ENCODE results near the gene FLT1.

Gene FLT1

DNA sequence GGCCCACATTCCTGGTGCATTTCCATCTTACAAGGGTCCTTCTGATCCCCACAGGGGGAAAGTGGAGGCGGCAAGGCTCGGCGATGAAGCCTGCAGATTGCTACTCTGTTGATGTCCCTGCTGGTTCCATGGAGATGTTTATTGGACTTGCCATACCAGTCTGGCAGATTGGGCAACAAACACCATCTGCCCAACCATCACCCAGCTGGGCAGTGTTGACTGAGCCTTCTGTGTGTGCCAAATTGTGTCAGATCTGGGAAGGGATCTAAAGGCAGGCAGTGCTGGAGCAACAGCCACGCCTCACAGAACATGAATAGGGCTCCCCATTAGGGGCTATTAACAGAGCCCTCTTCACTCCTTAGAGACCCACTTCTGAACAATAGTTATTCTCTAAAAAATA lies 35.0 kb downstream of the FLT1 start:
- DNase-seq (ENCODE audit: low read depth) = no peak

- no peak for DNase-seq (ENCODE audit: low read depth)
These were observed 36.3 kb downstream of the FLT1 start for GRCh38 chr13:28458608-28459007.

- DNase-seq (ENCODE audit: low read depth) = no peak
These were observed 36.9 kb downstream of the FLT1 start for GRCh38 chr13:28458051-28458450.

DNA sequence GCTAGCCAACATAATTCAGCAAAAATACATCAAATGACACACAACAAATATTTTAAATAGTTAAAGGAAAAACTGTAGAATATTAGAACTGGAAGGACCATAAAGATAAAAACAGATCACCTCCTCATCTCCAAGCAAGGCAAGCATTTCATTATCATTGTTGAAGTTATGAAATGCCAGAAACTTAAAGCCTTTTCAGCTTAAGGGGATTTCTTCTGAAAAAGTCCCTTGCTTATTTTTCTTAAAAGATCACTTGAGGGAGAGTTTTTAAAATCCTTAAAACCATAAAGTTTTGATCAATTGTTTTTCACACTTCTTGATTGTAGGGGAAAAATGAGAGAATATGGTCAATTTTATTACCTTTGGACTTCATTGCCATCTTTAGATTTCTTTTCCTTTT lies 37.4 kb downstream of the FLT1 start:
- no peak for DNase-seq (ENCODE audit: low read depth)

DNA sequence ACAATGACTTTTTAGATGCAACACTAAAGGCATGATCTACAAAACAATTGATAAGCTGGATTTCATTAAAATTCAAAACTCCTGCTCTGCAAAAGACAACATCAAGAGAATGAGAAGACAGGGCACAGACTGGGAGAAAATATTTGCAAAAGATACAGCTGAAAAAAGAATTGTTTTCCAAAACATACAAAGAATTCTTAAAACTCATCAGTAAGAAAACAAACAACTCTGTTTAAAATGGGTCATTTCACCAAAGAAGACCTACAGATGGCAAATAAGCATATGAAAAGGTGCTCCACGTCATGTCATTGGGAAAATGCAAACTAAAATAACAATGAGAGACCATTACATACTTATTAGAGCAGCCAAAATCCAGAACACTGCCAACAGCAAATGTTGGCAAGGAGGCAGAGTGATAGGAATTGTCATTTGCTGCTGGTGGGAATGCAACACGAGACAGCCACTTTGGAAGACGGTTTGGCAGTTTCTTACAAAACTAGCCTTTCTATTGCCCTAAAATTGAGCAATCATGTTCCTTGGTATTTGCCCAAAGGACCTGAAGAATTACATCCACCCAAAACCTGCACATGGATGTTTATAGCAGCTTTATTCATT lies 39.2 kb downstream of the FLT1 start:
- no peak for DNase-seq (ENCODE audit: low read depth)

GRCh38 chr13:28452755-28453154 lies 42.2 kb downstream of the FLT1 start:
- DNase-seq (ENCODE audit: low read depth) = no peak

GRCh38 chr13:28451482-28452217 lies 43.3 kb downstream of the FLT1 start:
- no peak for DNase-seq (ENCODE audit: low read depth)

GRCh38 chr13:28449826-28450773 lies 44.8 kb downstream of the FLT1 start:
- DNase-seq (ENCODE audit: low read depth) = no peak

GRCh38 chr13:28448651-28449358 lies 46.1 kb downstream of the FLT1 start:
- no peak for DNase-seq (ENCODE audit: low read depth)

DNA sequence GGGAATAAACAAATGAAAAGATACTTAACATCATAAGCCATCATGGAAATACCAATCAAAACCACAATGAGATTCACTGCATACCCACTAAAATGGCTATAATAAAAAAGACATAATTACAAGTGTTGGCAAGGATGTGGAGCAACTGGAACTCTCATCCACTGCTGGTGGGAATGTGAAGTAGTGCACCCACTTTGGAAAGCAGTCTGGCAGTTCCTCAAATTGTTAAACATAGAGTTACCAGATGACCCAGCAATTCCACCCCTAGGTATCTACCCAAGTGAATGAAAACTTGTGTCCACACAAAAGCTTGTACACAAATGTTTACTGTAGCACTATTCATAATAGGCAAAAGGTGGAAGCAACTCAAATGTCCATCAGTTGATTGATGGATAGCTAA lies 46.9 kb downstream of the FLT1 start:
- DNase-seq (ENCODE audit: low read depth) = no peak

- no peak for DNase-seq (ENCODE audit: low read depth)
These were observed 47.7 kb downstream of the FLT1 start for GRCh38 chr13:28447206-28447605.

DNA sequence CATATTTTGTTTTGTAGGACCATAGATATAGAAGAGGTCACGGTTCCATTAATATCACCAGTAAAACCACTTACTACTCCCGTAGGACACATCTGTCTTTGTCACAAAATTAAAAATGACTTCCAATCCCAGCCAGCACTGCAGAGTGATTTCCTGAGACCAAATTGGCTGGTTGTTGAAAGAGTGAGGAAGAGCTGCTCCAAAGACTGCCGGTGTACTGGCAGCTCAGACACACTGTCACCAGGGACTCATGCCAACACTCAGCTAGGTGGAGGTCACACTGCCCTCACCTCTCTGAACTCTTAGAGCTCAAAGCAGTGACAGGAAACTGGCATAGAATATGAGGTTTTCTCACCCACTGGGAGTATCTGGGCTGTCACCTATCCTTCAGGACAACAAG lies 52.1 kb downstream of the FLT1 start:
- no peak for DNase-seq (ENCODE audit: low read depth)

DNA sequence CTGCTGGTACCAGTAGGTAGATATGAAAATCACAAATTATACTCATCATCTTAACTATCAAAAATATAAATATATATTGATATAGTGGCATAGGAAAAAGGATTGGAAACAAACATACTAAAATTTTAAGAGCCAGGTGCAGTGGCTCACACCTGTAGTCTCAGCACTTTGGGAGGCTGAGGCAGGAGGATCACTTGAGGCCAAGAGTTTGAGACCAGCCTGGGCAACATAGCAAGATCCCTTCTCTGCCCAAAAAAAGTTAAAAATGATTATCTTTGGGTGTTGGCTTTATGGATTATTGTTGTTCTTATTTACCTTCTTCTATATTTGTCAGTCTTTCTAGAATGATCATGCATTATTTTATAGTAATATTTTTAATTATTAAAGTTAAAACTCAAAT lies 53.4 kb downstream of the FLT1 start:
- DNase-seq (ENCODE audit: low read depth) = no peak

- no peak for DNase-seq (ENCODE audit: low read depth)
These were observed 54.0 kb downstream of the FLT1 start for GRCh38 chr13:28440774-28441504.

DNA sequence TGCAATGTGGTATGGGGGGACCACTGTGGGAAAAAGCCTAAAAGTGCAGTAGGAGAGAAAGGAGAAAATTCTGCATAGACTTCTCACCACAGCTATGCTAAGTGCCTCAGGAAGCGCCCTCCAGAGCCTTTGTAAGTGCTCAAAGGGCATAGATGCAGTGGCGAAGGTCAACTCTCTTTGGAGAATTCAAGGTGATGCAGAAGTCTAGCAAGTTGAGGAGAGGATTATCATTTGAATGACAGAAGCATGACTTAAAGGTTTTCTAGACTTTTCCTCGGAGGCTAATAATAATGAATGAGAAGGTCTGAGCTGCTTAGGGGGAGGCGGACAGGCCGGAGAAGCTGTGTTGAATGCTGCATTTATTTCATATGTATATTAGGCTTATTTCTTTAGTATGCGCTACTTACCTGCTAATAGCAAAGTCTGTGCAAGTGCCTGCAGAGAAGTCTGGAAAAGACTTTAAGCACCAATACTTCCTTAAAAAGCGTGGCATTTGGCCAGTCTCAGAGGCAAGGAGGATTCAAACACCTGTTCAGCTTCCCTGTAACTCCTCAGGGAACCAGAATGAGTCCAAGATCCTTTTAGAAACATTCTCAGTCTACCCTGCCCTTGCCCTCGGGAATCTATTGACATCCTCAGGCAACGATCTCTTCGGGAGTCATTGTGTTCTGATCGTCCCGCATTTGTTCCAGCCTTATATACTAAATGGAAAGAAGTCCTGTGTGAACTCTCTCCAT lies 56.2 kb downstream of the FLT1 start:
- no peak for DNase-seq (ENCODE audit: low read depth)

GRCh38 chr13:28438067-28438466 lies 56.9 kb downstream of the FLT1 start:
- DNase-seq (ENCODE audit: low read depth) = no peak

DNA sequence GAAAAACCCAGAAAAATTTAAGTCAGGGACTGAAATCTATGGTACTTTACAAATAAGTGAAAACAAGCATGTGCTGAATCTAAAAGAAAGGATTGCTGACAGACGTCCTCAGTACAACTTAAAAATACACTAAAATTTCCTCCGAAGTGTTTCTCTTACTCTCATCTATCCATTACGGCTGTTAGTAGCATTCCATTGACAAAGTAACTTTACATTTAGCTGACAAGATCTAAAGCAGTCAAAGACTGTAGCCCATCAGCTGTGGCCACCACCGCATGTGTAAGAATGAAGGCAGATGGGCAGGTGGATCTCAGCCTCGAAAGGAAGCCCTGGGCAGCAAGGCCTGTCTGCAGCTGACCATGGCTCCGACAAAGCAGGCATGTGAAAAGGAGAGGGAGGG lies 59.0 kb downstream of the FLT1 start:
- DNase-seq (ENCODE audit: low read depth) = no peak

- DNase-seq (ENCODE audit: low read depth) = no peak
These were observed 60.0 kb downstream of the FLT1 start for GRCh38 chr13:28434926-28435325.

- DNase-seq (ENCODE audit: low read depth) = no peak
These were observed 61.9 kb downstream of the FLT1 start for GRCh38 chr13:28432816-28433560.

DNA sequence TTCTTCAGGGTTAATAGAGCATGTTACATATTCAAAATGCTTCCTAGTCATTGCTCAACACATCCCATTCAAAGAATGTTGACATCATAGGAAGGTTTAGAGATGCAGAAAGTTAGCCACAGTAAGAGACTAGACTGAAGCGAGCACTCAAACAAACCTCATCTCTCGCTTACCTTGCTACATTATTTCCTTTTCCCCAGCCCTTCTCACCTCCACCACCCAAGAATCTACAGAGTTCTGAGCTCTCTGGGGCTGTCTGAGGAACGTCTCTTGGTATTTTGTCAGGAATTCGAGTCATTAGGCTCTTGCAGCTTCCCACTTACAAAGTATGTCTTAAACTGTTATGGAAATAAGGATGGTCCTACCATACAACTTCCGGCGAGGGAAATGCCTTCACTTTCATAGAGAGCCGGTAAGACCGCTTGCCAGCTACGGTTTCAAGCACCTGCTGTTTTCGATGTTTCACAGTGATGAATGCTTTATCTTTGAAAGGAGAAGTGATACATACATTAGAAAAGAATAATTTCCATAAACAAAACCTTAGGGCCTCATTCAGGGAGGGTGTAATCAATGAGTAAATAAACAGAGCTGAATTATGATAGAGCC lies 65.1 kb downstream of the FLT1 start:
- no peak for DNase-seq (ENCODE audit: low read depth)
